HepG2 (cell line): Measurements from ENCODE around the gene RUVBL2. TPM values are rescaled to one million over a fixed set of nuclear protein-coding genes. Genes with fewer than 3 reads are reported as not detected.
A peak's percentile ranks its signal among the peaks of the same experiment; 100 is the strongest.

Experiments
- HMGXB3 ChIP-seq: sonication (generic); formaldehyde crosslinking; IDR thresholded peaks from 2 replicates; pipeline ENCODE4 v1.4.0; 2020; ENCODE audit warnings: missing genetic modification reagents, borderline replicate concordance
- HOXA3 ChIP-seq: sonication (generic); formaldehyde crosslinking; IDR thresholded peaks from 2 replicates; pipeline ENCODE4 v1.5.0; 2020; ENCODE audit warnings: missing genetic modification reagents
- IRX3 ChIP-seq: sonication (generic); formaldehyde crosslinking; IDR thresholded peaks from 2 replicates; pipeline ENCODE4 v1.8.1; 2023; ENCODE audit warnings: mild to moderate bottlenecking, low read depth, missing genetic modification reagents, borderline replicate concordance
- KLF16 ChIP-seq, 2 experiments: sonication (generic) in 1 of 2; formaldehyde crosslinking in 1 of 2; IDR thresholded peaks; 2 replicates each; pipeline versions ENCODE4 v1.6.1 to v1.8.0; 2016 to 2023; ENCODE audit warnings: missing genetic modification reagents in 2 of 2, missing compliant biosample characterization in 1 of 2
- MEIS1 ChIP-seq: sonication (generic); formaldehyde crosslinking; IDR thresholded peaks from 2 replicates; pipeline ENCODE4 v1.9.0; 2021; ENCODE audit warnings: mild to moderate bottlenecking, missing genetic modification reagents, moderate library complexity, borderline replicate concordance
- MYC ChIP-seq: sonication (generic); formaldehyde crosslinking; IDR thresholded peaks from 2 replicates; pipeline ENCODE4 v1.9.0; 2021; ENCODE audit warnings: missing genetic modification reagents, borderline replicate concordance
- NBN ChIP-seq: fragments of 450-650 bp; conservative IDR thresholded peaks from 2 replicates; pipeline ENCODE4 v1.6.1; 2017
- NFE2L2 ChIP-seq: fragments of 150-350 bp; IDR thresholded peaks from 2 replicates; pipeline ENCODE4 v1.6.1; 2014; ENCODE audit warnings: low read length
- NFIC ChIP-seq: IDR thresholded peaks from 2 replicates; pipeline ENCODE4 v1.6.1; 2012; ENCODE audit warnings: mild to moderate bottlenecking, low read length, inconsistent platforms
- POLR2G ChIP-seq: fragments of 200-400 bp; formaldehyde crosslinking; IDR thresholded peaks from 2 replicates; pipeline ENCODE4 v1.6.1; 2018; ENCODE audit warnings: mild to moderate bottlenecking, low read depth, low read length, moderate library complexity
- REST ChIP-seq, 2 experiments: IDR thresholded peaks; 2 replicates each; pipeline ENCODE4 v1.6.1; 2011 to 2012; ENCODE audit warnings: low read length in 2 of 2, borderline replicate concordance in 1 of 2, low read depth in 1 of 2, mild to moderate bottlenecking in 1 of 2, moderate library complexity in 1 of 2
- SMARCC2 ChIP-seq: fragments of 450-650 bp; IDR thresholded peaks from 2 replicates; pipeline ENCODE4 v1.6.1; 2017; ENCODE audit warnings: antibody characterized with exemption, mild to moderate bottlenecking
- ZBTB7B ChIP-seq: sonication (generic); formaldehyde crosslinking; IDR thresholded peaks from 2 replicates; pipeline ENCODE4 v1.4.0; 2020; ENCODE audit warnings: missing genetic modification reagents
- ZFP82 ChIP-seq: sonication (generic); formaldehyde crosslinking; IDR thresholded peaks from 2 replicates; pipeline ENCODE4 v1.5.1; 2020; ENCODE audit warnings: mild to moderate bottlenecking, missing genetic modification reagents, borderline replicate concordance
- ZNF136 ChIP-seq: sonication (generic); formaldehyde crosslinking; IDR thresholded peaks from 2 replicates; pipeline ENCODE4 v1.8.1; 2022; ENCODE audit warnings: low read depth, mild to moderate bottlenecking, moderate library complexity, missing genetic modification reagents
- ZNF234 ChIP-seq: sonication (generic); formaldehyde crosslinking; conservative IDR thresholded peaks from 2 replicates; pipeline ENCODE4 v1.5.1; 2020; ENCODE audit warnings: mild to moderate bottlenecking, missing genetic modification reagents
- ZNF292 ChIP-seq: sonication (generic); formaldehyde crosslinking; IDR thresholded peaks from 2 replicates; pipeline ENCODE4 v1.8.1; 2022; ENCODE audit warnings: mild to moderate bottlenecking, low read depth, missing genetic modification reagents, borderline replicate concordance
- ZNF562 ChIP-seq: sonication (generic); formaldehyde crosslinking; IDR thresholded peaks from 2 replicates; pipeline ENCODE4 v1.8.0; 2022; ENCODE audit warnings: missing genetic modification reagents, borderline replicate concordance
- ZNF616 ChIP-seq: sonication (generic); formaldehyde crosslinking; IDR thresholded peaks from 2 replicates; pipeline ENCODE4 v1.5.0; 2020; ENCODE audit warnings: low read depth, mild to moderate bottlenecking, missing genetic modification reagents
- ZNF746 ChIP-seq: sonication (generic); formaldehyde crosslinking; IDR thresholded peaks from 2 replicates; pipeline ENCODE4 v1.8.0; 2022; ENCODE audit warnings: mild to moderate bottlenecking, missing genetic modification reagents
- ZNF839 ChIP-seq: sonication (generic); formaldehyde crosslinking; IDR thresholded peaks from 2 replicates; pipeline ENCODE4 v1.4.0; 2020; ENCODE audit warnings: missing genetic modification reagents, mild to moderate bottlenecking, borderline replicate concordance
- polyA plus RNA-seq, 8 experiments: library from polyadenylated mRNA; depleted of rRNA in 3 of 8; stranded (reverse) in 7 of 8; unstranded in 1 of 8; fragments of >200 nt; fragmentation: Illumina TruSeq in 4 of 8; extraction: Trizol in 4 of 8; gene quantifications; 2 replicates each; pipeline versions ENCODE4 v1.2.1 to v1.2.3, GENCODE V29; 2011 to 2016; ENCODE audit warnings: low read depth in 4 of 8, missing spikeins in 1 of 8, mixed read lengths in 1 of 8; ENCODE audit not compliant: insufficient read depth in 1 of 8
- total RNA-seq, 5 experiments: library from RNA; depleted of rRNA; stranded (reverse); fragments of >200 nt; fragmentation: Illumina TruSeq; extraction: Trizol; gene quantifications; 2 replicates each; pipeline ENCODE4 v1.2.3, GENCODE V29; 2016; ENCODE audit warnings: low read depth in 1 of 5

Gene RUVBL2
- total and polyA plus RNA-seq, 2 of the 13 experiments (the other 11 are each of a cell fraction or from before 2014, with no cell fraction given): 120 to 122 TPM

- no peak; a peak in 1 of 4 replicates for TF ChIP-seq REST (IDR thresholded peaks at IDR 0.05; ENCODE audit: borderline replicate concordance in 1 of 2, low read depth in 1 of 2, low read length in 2 of 2)
- TF ChIP-seq ZFP82 (CRISPR knock-in tag): no peak
- no peak for TF ChIP-seq SMARCC2
- no peak for TF ChIP-seq ZNF136
- no peak for TF ChIP-seq ZNF292 (CRISPR knock-in tag)
- no peak for TF ChIP-seq ZNF234
- TF ChIP-seq HMGXB3 (CRISPR knock-in tag): no peak
- TF ChIP-seq NFIC: peak; percentile 22; the same call in 1 of the 2 replicates
- TF ChIP-seq IRX3 (CRISPR knock-in tag): peak; percentile 14; the same call in 1 of the 2 replicates
- TF ChIP-seq NFE2L2: no peak
- TF ChIP-seq MEIS1: no peak
- peak; percentile 93 for TF ChIP-seq POLR2G
- TF ChIP-seq ZNF562 (CRISPR knock-in tag): no peak; the same call in 1 of the 2 replicates
- TF ChIP-seq ZBTB7B: 0 out of 2 replicates have a peak, but pooled peaks have one; percentile 27
- no peak; a peak in 1 of 4 replicates for TF ChIP-seq KLF16 (CRISPR knock-in tag; IDR thresholded peaks at IDR 0.05)
- TF ChIP-seq HOXA3 (CRISPR knock-in tag): peak; percentile 46; the same call in 1 of the 2 replicates
- TF ChIP-seq ZNF746: no peak; the same call in none of the 2 replicates
- no peak; the same call in 1 of the 2 replicates for TF ChIP-seq MYC (CRISPR knock-in tag)
- TF ChIP-seq ZNF839 (CRISPR knock-in tag): no peak
- TF ChIP-seq ZNF616 (CRISPR knock-in tag): no peak
- TF ChIP-seq NBN: no peak
These were observed 26.1 kb upstream of the RUVBL2 start (continued) for GRCh38 chr19:48967346-48968178.
